Thymus (tissue), 11 donors: ENCODE measurements around the gene GNPNAT1. TPM values are rescaled to one million over a fixed set of nuclear protein-coding genes. Genes with fewer than 3 reads are reported as not detected.

Experiments
- DNase-seq, 9 donors: peaks; one replicate each; pipeline ENCODE4 v3.0.0-alpha.2; 2013; ENCODE audit warnings: low spot score in 9 of 9, low read depth in 6 of 9, missing footprints in 1 of 9
- H3K27ac ChIP-seq, 2 donors: one replicate each; pipeline ENCODE4 v1.5.1; 2013; ENCODE audit warnings: control low read depth in 1 of 2, low read depth in 1 of 2, low read length in 1 of 2, mild to moderate bottlenecking in 1 of 2, moderate library complexity in 1 of 2
- H3K27me3 ChIP-seq, 2 donors: one replicate each; pipeline ENCODE4 v1.5.1; 2013; ENCODE audit warnings: low read length in 1 of 2; ENCODE audit not compliant: control insufficient read depth in 2 of 2, insufficient read depth in 1 of 2
- H3K36me3 ChIP-seq, 2 donors: one replicate each; pipeline ENCODE4 v1.5.1; 2013; ENCODE audit warnings: low read length in 1 of 2, mild to moderate bottlenecking in 1 of 2, moderate library complexity in 1 of 2; ENCODE audit not compliant: control insufficient read depth in 2 of 2, insufficient read depth in 2 of 2
- H3K4me1 ChIP-seq, 2 donors: one replicate each; pipeline ENCODE4 v1.5.1; 2013; ENCODE audit warnings: low read length in 2 of 2; ENCODE audit not compliant: control insufficient read depth in 2 of 2, insufficient read depth in 2 of 2
- H3K4me3 ChIP-seq, 2 donors: one replicate each; pipeline ENCODE4 v1.5.1; 2013; ENCODE audit warnings: low read length in 2 of 2, control low read depth in 1 of 2, mild to moderate bottlenecking in 1 of 2
- H3K9me3 ChIP-seq, 2 donors: one replicate each; pipeline ENCODE4 v1.5.1; 2013; ENCODE audit warnings: low read length in 1 of 2, mild to moderate bottlenecking in 1 of 2; ENCODE audit not compliant: control insufficient read depth in 2 of 2, insufficient read depth in 1 of 2
- WGBS: extraction: QIAGEN DNeasy Blood & Tissue Kit; methylation state at CpG from one replicate; pipeline ENCODE4 v1.1.7; 2013; 5-methylcytosine and 5-hydroxymethylcytosine counted together
- polyA plus RNA-seq: library from polyadenylated mRNA; stranded (reverse); fragments of 200-250 nt; gene quantifications from one replicate; pipeline ENCODE4 v1.2.3, GENCODE V29; 2013
- total RNA-seq: library from RNA; stranded (reverse); fragments of 120-200 nt; gene quantifications from one replicate; pipeline ENCODE4 v1.2.4, GENCODE V29; 2013
- donor health status: healthy.

GNPNAT1 gene
- total and polyA plus RNA-seq, 2 donors: 7.6 to 8.2 TPM

DNA sequence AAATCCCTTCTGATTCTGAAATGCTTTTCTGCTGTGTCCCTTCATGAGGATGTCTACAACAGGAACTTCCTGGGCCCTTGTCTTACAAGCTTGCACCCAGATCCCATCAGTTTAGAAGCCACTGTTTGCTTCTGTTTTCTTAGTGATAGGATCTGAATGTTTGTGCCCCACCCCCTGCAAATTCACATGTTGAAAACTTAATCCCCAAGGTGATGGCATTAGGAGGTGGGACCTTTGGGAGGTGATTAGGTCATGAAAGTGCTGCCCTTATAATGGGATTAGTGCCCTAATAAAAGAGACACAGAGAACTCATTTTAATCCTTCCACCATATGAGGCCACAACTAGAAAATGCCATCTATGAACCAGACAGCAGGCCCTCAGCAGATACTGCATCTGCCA lies 36.0 kb upstream of the GNPNAT1 start:
- no peaks in the 10 kb centered on the region for H3K27me3 ChIP-seq
- no peaks in the 10 kb centered on the region for H3K4me1 ChIP-seq
- no peak overlapping the region for H3K27ac ChIP-seq
- no peak overlapping the region for H3K4me3 ChIP-seq
- DNase-seq: no peak
- H3K36me3 ChIP-seq: no peaks in the 10 kb centered on the region
- no peaks in the 10 kb centered on the region for H3K9me3 ChIP-seq

DNA sequence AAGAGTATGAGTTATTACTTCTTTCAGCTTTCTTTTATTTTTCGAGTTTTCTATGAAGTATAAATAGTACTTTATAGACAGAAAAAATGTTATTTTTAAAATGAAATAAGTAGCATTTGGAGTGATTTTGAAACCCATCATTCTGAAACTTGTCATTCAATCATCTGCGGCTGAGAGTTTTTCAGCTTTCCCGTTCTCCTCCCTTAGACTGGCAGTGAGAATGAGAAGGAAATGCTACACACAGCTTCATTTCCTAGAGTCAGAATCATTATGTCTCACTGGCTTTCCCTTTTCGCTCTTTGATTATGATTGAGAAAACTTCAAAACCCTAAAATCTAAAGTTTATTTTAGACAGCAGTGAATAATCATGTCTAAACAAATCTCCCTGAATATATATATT lies 33.7 kb upstream of the GNPNAT1 start:
- H3K4me1 ChIP-seq: no peaks in the 10 kb centered on the region
- H3K27ac ChIP-seq: no peak overlapping the region
- H3K27me3 ChIP-seq: no peaks in the 10 kb centered on the region
- H3K36me3 ChIP-seq: no peaks in the 10 kb centered on the region
- no peak for DNase-seq
- H3K4me3 ChIP-seq: no peak overlapping the region
- WGBS: 56% methylated on average over 4 of the region's 4 CpGs
- no peaks in the 10 kb centered on the region for H3K9me3 ChIP-seq

DNA sequence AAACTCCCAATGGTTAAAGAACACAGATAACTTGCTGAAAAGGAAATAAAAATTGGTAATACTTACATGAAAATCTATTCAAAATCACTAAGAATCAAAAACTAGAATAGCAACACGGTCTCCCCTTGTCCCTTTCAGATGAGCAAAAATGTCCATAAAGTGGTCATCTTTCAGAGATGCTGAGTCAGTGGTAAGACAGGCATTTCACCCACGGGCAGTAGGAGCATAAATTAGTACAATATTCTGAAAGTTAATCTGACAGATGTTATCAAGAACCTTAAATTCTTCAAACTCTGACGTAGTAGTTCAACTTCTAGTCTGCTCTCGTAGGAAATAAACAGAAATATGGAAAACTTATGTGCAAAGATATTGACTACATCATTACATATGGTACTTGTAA lies 33.1 kb upstream of the GNPNAT1 start:
- H3K4me1 ChIP-seq: no peaks in the 10 kb centered on the region
- no peak overlapping the region for H3K27ac ChIP-seq
- 76% methylated on average over 4 of the region's 4 CpGs for WGBS

DNA sequence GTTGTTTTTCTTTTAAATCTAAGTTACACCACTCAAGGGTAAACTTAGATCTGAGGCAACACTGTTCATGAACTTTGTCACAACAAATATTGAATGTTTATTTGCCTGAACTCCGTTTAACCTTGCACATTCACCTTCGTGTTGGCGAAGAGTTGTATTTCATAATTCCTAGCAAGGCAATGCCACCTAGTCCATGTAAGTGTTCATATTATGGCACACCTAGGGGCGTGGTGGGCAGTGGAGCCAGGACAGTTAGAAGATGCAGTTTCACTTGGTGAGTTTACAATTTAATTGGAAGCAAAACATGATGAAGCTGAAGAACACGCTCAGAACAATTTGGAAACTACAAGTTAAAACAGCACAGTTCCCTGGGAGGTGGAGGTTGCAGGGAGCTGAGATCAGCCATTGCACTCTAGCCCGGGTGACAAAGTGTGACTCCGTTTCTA lies 30.4 kb upstream of the GNPNAT1 start:
- DNase-seq: no peak
- H3K4me1 ChIP-seq: no peaks in the 10 kb centered on the region
- no peaks in the 10 kb centered on the region for H3K27me3 ChIP-seq
- no peaks in the 10 kb centered on the region for H3K36me3 ChIP-seq
- no peak overlapping the region for H3K27ac ChIP-seq
- WGBS: 93% methylated on average over 7 of the region's 7 CpGs
- no peaks in the 10 kb centered on the region for H3K9me3 ChIP-seq
- H3K4me3 ChIP-seq: no peak overlapping the region

More for the DNA sequence above, 33.1 kb upstream of the GNPNAT1 start:
- H3K36me3 ChIP-seq: no peaks in the 10 kb centered on the region
- H3K4me3 ChIP-seq: no peak overlapping the region
- no peaks in the 10 kb centered on the region for H3K27me3 ChIP-seq
- no peaks in the 10 kb centered on the region for H3K9me3 ChIP-seq
- DNase-seq: no peak

DNA sequence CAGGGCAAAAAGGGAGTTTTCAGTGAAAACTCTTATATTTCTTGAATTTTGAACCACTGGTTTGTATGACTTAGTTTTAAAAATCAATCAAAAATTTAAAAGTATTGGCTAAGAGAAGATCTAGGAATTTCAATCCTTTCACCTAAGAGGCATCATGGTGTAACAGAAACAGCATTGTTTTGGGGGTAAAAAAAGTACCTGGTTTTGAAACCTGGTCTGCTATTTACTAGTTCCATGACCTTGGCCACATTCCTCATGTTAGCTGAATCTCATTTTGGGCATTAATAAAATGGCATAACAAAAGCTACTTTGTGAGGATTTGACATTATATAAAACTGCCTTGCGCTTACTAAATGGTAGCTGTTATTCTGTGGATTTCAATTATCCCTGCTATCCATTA lies 16.7 kb upstream of the GNPNAT1 start:
- WGBS: 46% methylated on average over 1 of the region's 1 CpG
- Histone ChIP-seq H3K4me1 (no peaks in the 10 kb centered on the region), H3K27ac (no peak overlapping the region), H3K27me3 (no peaks in the 10 kb centered on the region), H3K9me3 (no peaks in the 10 kb centered on the region), H3K36me3 (no peaks in the 10 kb centered on the region), H3K4me3 (no peak overlapping the region)
- DNase-seq: no peak

DNA sequence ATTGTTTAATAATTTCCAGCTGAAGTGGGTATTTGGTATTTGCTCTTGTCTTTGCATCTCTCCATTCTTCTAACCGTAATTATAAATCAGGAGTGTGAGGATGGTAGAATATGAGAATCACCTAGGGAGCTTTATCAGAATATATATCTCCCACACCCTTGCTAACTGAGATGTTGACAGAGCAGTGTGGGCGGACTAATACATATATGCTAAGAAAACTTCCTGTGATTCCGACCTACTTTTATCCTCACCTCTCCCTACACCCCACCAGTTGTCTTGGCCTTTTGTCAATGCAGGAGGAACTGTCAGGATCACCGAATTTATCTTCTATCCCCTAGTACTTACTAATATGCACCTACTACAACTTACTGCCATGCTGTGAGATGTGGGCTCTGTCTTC lies 14.7 kb upstream of the GNPNAT1 start:
- no peaks in the 10 kb centered on the region for H3K27me3 ChIP-seq
- H3K9me3 ChIP-seq: no peaks in the 10 kb centered on the region
- no peaks in the 10 kb centered on the region for H3K4me1 ChIP-seq
- H3K27ac ChIP-seq: no peak overlapping the region
- WGBS: 97% methylated on average over 4 of the region's 4 CpGs
- H3K4me3 ChIP-seq: no peak overlapping the region
- H3K36me3 ChIP-seq: no peaks in the 10 kb centered on the region
- DNase-seq: no peak

DNA sequence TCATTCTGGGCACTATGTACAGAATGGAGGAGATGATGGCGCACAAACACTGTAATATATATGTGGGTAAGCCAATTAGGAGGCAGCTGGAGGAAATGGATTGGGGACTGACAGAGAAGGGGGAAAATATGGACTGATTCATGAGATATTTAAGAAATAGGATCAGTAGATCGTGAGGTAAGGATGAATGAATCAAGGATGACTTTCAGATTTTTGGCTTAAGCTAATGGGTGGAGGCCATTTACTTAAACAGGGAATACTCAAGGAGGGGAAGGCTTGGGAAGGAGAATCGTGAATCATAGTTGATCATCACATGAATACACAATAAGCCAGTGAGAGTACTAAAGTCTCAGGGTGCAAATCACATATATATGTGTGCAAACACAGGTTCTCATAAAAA lies 11.2 kb upstream of the GNPNAT1 start:
- H3K27ac ChIP-seq: no peak overlapping the region

DNA sequence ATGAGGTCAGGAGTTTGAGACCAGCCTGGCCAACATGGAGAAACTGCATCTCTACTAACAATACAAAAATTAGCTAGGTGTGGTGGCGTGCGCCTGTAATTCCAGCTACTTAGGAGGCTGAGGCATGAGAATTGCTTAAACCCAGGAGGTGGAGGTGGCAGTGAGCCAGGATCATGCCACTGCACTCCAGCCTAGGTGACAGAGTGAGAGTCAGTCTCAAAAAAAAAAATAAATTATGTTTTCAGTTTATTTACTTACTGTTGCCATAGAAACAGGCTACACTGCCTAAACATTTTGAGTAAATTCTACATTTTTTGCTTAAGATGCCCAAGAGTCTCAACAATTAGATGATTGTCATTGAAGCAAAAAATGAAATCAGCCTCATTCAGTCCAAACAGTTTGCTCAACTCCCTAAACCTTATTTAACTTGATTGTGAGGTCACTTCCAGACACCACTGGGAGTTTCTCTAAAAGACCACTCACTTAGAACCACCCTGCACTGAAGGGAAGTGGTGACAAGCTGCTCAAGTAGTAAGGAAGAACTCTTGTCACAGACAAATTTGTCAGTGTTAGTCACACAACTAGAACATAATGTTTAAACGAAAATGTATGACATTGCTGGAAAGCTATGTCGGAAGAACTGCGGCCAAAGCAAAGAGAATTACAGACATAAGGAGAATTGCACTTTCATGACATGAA lies 9.8 kb upstream of the GNPNAT1 start:
- Histone ChIP-seq H3K4me1 (no peaks in the 10 kb centered on the region), H3K36me3 (no peaks in the 10 kb centered on the region), H3K27ac (no peak overlapping the region), H3K9me3 (no peaks in the 10 kb centered on the region), H3K4me3 (no peak overlapping the region), H3K27me3 (no peaks in the 10 kb centered on the region)
- 71% methylated on average over 5 of the region's 5 CpGs for WGBS
- peak in 1 of 9 donors; percentile 23 for DNase-seq

More for the DNA sequence above, 11.2 kb upstream of the GNPNAT1 start:
- Histone ChIP-seq H3K4me3 (no peak overlapping the region), H3K27me3 (no peaks in the 10 kb centered on the region), H3K9me3 (no peaks in the 10 kb centered on the region), H3K4me1 (no peaks in the 10 kb centered on the region), H3K36me3 (no peaks in the 10 kb centered on the region)
- 96% methylated on average over 3 of the region's 3 CpGs for WGBS
- DNase-seq: no peak

DNA sequence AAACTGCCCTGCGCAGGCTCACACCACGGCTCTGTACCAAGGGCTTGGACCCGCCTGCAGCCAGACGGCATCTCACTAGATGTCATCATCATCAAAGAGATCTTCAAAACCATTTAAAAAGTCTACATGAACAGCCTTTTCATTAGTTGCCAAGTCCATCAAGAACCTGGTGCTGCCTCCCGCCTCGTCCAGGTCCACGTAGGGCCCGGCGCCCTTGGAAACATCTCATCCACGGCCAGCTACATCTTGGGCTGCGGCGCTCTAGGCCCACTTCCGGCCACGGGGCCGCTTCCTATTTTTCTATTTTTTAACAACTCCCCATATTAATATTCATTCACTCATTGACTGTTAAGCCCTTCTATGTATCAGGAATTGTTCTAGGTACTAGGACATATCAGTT lies 7.4 kb upstream of the GNPNAT1 start:
- 94% methylated on average over 15 of the region's 15 CpGs for WGBS
- Histone ChIP-seq H3K36me3 (no peaks in the 10 kb centered on the region), H3K4me1 (no peaks in the 10 kb centered on the region), H3K4me3 (no peak overlapping the region), H3K27me3 (no peaks in the 10 kb centered on the region), H3K9me3 (no peaks in the 10 kb centered on the region), H3K27ac (no peak overlapping the region)
- DNase-seq: no peak
